Activated naive CD8-positive, alpha-beta T cell treated with anti-CD3 and anti-CD28 coated beads, Interleukin-2, amount 10 ng/mL, durations not matched to agents 7 days and 5 days (primary cell): ENCODE data around the gene DHRS11. TPM values are rescaled to one million over a fixed set of nuclear protein-coding genes. Genes with fewer than 3 reads are reported as not detected.

ENCODE experiments used
- ATAC-seq: fragments of 150-1000 bp; cut with Tn5 transposase; one replicate; pipeline ENCODE4 v1.10.0; 2021; ENCODE audit warnings: low read depth, moderate library complexity
- POLR2A ChIA-PET: fragments of 350-600 bp; sonication (Branson Sonifier 250); formaldehyde crosslinking; loops from one replicate; lab custom pipeline; 2021; ENCODE audit warnings: antibody characterized with exemption; lab: Charles Lee
- DNase-seq: peaks from one replicate; pipeline ENCODE4 v3.0.0; 2021
- H3K27ac Mint-ChIP-seq: one replicate; pipeline ENCODE4 v1.8.0; 2022; ENCODE audit warnings: mild to moderate bottlenecking, mixed read lengths
- H3K27me3 Mint-ChIP-seq: one replicate; pipeline ENCODE4 v1.8.0; 2022; ENCODE audit warnings: mild to moderate bottlenecking, moderate library complexity, mixed read lengths
- H3K36me3 Mint-ChIP-seq: one replicate; pipeline ENCODE4 v1.8.0; 2021; ENCODE audit warnings: mild to moderate bottlenecking, mixed read lengths
- H3K4me1 Mint-ChIP-seq: one replicate; pipeline ENCODE4 v1.8.0; 2021; ENCODE audit warnings: mixed read lengths
- H3K4me3 Mint-ChIP-seq: one replicate; pipeline ENCODE4 v1.8.0; 2022; ENCODE audit warnings: mild to moderate bottlenecking, moderate library complexity, mixed read lengths
- H3K9me3 Mint-ChIP-seq: one replicate; pipeline ENCODE4 v1.8.0; 2021; ENCODE audit warnings: mixed read lengths
- total RNA-seq, 2 experiments: library from RNA; stranded (reverse); gene quantifications; one replicate each; pipeline ENCODE4 v1.2.3, GENCODE V29; 2021

The DHRS11 gene
- total RNA-seq, 2 experiments from 2014 or later: 4.7 to 4.8 TPM

GRCh38 chr17:36609498-36609862 is 17.8 kb downstream of the DHRS11 start:
- Mint-ChIP-seq H3K27me3 (no peaks in the 10 kb centered on the region), H3K9me3 (no peaks in the 10 kb centered on the region), H3K4me3 (no peak overlapping the region), H3K27ac (no peak overlapping the region), H3K4me1 (peaks cover 15% of the 10 kb centered on the region), H3K36me3 (peaks cover 9% of the 10 kb centered on the region)
- POLR2A ChIA-PET: no interaction called here
- DNase-seq (no peak), ATAC-seq (no peak)

GRCh38 chr17:36610474-36610873 is 18.8 kb downstream of the DHRS11 start:
- ATAC-seq (no peak), DNase-seq (no peak)
- Mint-ChIP-seq H3K4me3 (no peak overlapping the region), H3K27ac (no peak overlapping the region), H3K9me3 (no peaks in the 10 kb centered on the region), H3K27me3 (no peaks in the 10 kb centered on the region), H3K36me3 (peaks cover 9% of the 10 kb centered on the region), H3K4me1 (peaks cover 12% of the 10 kb centered on the region)
- POLR2A ChIA-PET: interaction anchor here (1.0 kb wide), 1 partner anchor 9 kb away, joined by 4 read pairs; the partner anchor contains the start of gene MRM1

GRCh38 chr17:36611345-36612072 is 19.8 kb downstream of the DHRS11 start:
- DNase-seq: no peak
- ATAC-seq: no peak
- Mint-ChIP-seq H3K27me3 (no peaks in the 10 kb centered on the region), H3K4me1 (peaks cover 8% of the 10 kb centered on the region), H3K27ac (no peak overlapping the region), H3K36me3 (peaks cover 5% of the 10 kb centered on the region), H3K9me3 (no peaks in the 10 kb centered on the region), H3K4me3 (no peak overlapping the region)
- POLR2A ChIA-PET: no interaction called here

- no peak for DNase-seq
- POLR2A ChIA-PET: no interaction called here
- Mint-ChIP-seq H3K9me3 (no peaks in the 10 kb centered on the region), H3K27me3 (no peaks in the 10 kb centered on the region), H3K27ac (no peak overlapping the region), H3K36me3 (peaks cover 5% of the 10 kb centered on the region), H3K4me1 (peaks cover 8% of the 10 kb centered on the region), H3K4me3 (no peak overlapping the region)
- no peak for ATAC-seq
Observed at GRCh38 chr17:36612323-36612722, 20.6 kb downstream of the DHRS11 start.

GRCh38 chr17:36613155-36613554 is 21.5 kb downstream of the DHRS11 start:
- peaks cover 1% of the 10 kb centered on the region for H3K36me3 Mint-ChIP-seq
- no peak overlapping the region for H3K4me3 Mint-ChIP-seq
- POLR2A ChIA-PET: interaction anchor here (1.2 kb wide), 1 partner anchor 11 kb away, joined by 5 read pairs; the partner anchor contains the start of gene MRM1
- no peak for DNase-seq
- no peak overlapping the region for H3K27ac Mint-ChIP-seq
- H3K27me3 Mint-ChIP-seq: no peaks in the 10 kb centered on the region
- H3K9me3 Mint-ChIP-seq: no peaks in the 10 kb centered on the region
- peaks cover 5% of the 10 kb centered on the region for H3K4me1 Mint-ChIP-seq
- no peak for ATAC-seq

- POLR2A ChIA-PET: interaction anchor here (1.2 kb wide), 1 partner anchor 12 kb away, joined by 5 read pairs; the partner anchor contains the start of gene MRM1
- no peak for DNase-seq
Observed at GRCh38 chr17:36614081-36614480, 22.4 kb downstream of the DHRS11 start.

GRCh38 chr17:36614933-36615332 is 23.3 kb downstream of the DHRS11 start:
- ATAC-seq: no peak
- Mint-ChIP-seq H3K4me3 (no peak overlapping the region), H3K27me3 (no peaks in the 10 kb centered on the region), H3K9me3 (no peaks in the 10 kb centered on the region), H3K36me3 (no peaks in the 10 kb centered on the region), H3K4me1 (peaks cover 2% of the 10 kb centered on the region), H3K27ac (no peak overlapping the region)
- POLR2A ChIA-PET: no interaction called here
- DNase-seq: no peak

More at GRCh38 chr17:36614081-36614480, 22.4 kb downstream of the DHRS11 start:
- no peaks in the 10 kb centered on the region for H3K9me3 Mint-ChIP-seq
- no peaks in the 10 kb centered on the region for H3K36me3 Mint-ChIP-seq
- H3K27me3 Mint-ChIP-seq: no peaks in the 10 kb centered on the region
- H3K4me3 Mint-ChIP-seq: no peak overlapping the region
- ATAC-seq: no peak
- peaks cover 2% of the 10 kb centered on the region for H3K4me1 Mint-ChIP-seq
- H3K27ac Mint-ChIP-seq: no peak overlapping the region

- ATAC-seq (no peak), DNase-seq (no peak)
- Mint-ChIP-seq H3K27ac (no peak overlapping the region), H3K4me3 (no peak overlapping the region), H3K4me1 (peaks cover 4% of the 10 kb centered on the region), H3K27me3 (no peaks in the 10 kb centered on the region), H3K9me3 (no peaks in the 10 kb centered on the region), H3K36me3 (no peaks in the 10 kb centered on the region)
- POLR2A ChIA-PET: interaction anchor here (0.7 kb wide), 1 partner anchor 348 kb away, joined by 6 read pairs; no protein-coding TSS in a partner anchor
Observed at GRCh38 chr17:36616061-36617029, 24.7 kb downstream of the DHRS11 start.

GRCh38 chr17:36617773-36618172 is 26.1 kb downstream of the DHRS11 start:
- POLR2A ChIA-PET: no interaction called here
- Mint-ChIP-seq H3K4me1 (peaks cover 4% of the 10 kb centered on the region), H3K36me3 (no peaks in the 10 kb centered on the region), H3K4me3 (no peak overlapping the region), H3K27me3 (no peaks in the 10 kb centered on the region), H3K27ac (no peak overlapping the region), H3K9me3 (no peaks in the 10 kb centered on the region)
- ATAC-seq (no peak), DNase-seq (no peak)

- Mint-ChIP-seq H3K36me3 (no peaks in the 10 kb centered on the region), H3K9me3 (no peaks in the 10 kb centered on the region), H3K4me3 (no peak overlapping the region), H3K4me1 (peaks cover 2% of the 10 kb centered on the region), H3K27ac (no peak overlapping the region), H3K27me3 (no peaks in the 10 kb centered on the region)
- POLR2A ChIA-PET: no interaction called here
- no peak for DNase-seq
- ATAC-seq: no peak
Observed at GRCh38 chr17:36623281-36623680, 31.6 kb downstream of the DHRS11 start.

GRCh38 chr17:36625188-36625587 is 33.5 kb downstream of the DHRS11 start:
- POLR2A ChIA-PET: no interaction called here
- Mint-ChIP-seq H3K4me1 (peaks cover 2% of the 10 kb centered on the region), H3K27ac (no peak overlapping the region)

GRCh38 chr17:36627101-36627500 is 35.4 kb downstream of the DHRS11 start:
- no peak for DNase-seq
- ATAC-seq: no peak
- H3K27me3 Mint-ChIP-seq: no peaks in the 10 kb centered on the region
- H3K36me3 Mint-ChIP-seq: no peaks in the 10 kb centered on the region
- no peak overlapping the region for H3K4me3 Mint-ChIP-seq
- H3K27ac Mint-ChIP-seq: no peak overlapping the region
- POLR2A ChIA-PET: no interaction called here
- no peaks in the 10 kb centered on the region for H3K4me1 Mint-ChIP-seq
- H3K9me3 Mint-ChIP-seq: no peaks in the 10 kb centered on the region

More at GRCh38 chr17:36625188-36625587, 33.5 kb downstream of the DHRS11 start:
- ATAC-seq: no peak
- no peak overlapping the region for H3K4me3 Mint-ChIP-seq
- no peaks in the 10 kb centered on the region for H3K9me3 Mint-ChIP-seq
- no peaks in the 10 kb centered on the region for H3K27me3 Mint-ChIP-seq
- no peaks in the 10 kb centered on the region for H3K36me3 Mint-ChIP-seq
- DNase-seq: no peak

GRCh38 chr17:36628576-36628975 is 36.9 kb downstream of the DHRS11 start:
- POLR2A ChIA-PET: interaction anchor here (0.9 kb wide), 1 partner anchor 26 kb away, joined by 3 read pairs; no protein-coding TSS in a partner anchor
- Mint-ChIP-seq H3K4me3 (no peak overlapping the region), H3K27ac (no peak overlapping the region), H3K9me3 (no peaks in the 10 kb centered on the region), H3K27me3 (no peaks in the 10 kb centered on the region), H3K36me3 (no peaks in the 10 kb centered on the region), H3K4me1 (no peaks in the 10 kb centered on the region)
- no peak for ATAC-seq
- no peak for DNase-seq
